Mammary epithelial cell (primary cell): ENCODE data around the gene PIGR.

Experiments
- CTCF ChIP-seq, 2 donors: IDR thresholded peaks in 1 of 2; conservative IDR thresholded peaks in 1 of 2; 2 replicates each; pipeline ENCODE4 v1.5.1; 2011 to 2012; ENCODE audit warnings: inconsistent platforms in 2 of 2, low read length in 2 of 2, mild to moderate bottlenecking in 2 of 2, control low read depth in 1 of 2, low read depth in 1 of 2; ENCODE audit not compliant: insufficient read depth in 1 of 2; ENCODE audit errors: extremely low read depth in 1 of 2
- EZH2 ChIP-seq: IDR thresholded peaks from 2 replicates; pipeline ENCODE4 v1.6.1; 2012; ENCODE audit warnings: low read length, inconsistent platforms, borderline replicate concordance

- TF ChIP-seq CTCF (conservative IDR thresholded peaks at IDR 0.05 in 1 of 2, IDR thresholded peaks at IDR 0.05 in 1 of 2; ENCODE audit: extremely low read depth in 1 of 2, insufficient read depth in 1 of 2, low read depth in 1 of 2, low read length in 2 of 2): no peak
- no peak for TF ChIP-seq EZH2
Measured at GRCh38 chr1:206953126-206953525, 6.9 kb upstream of the PIGR start.
